GM23248 (cell line): ENCODE data around the gene HERC2. TPM values are rescaled to one million over a fixed set of nuclear protein-coding genes. Genes with fewer than 3 reads are reported as not detected.

Experiments
- DNase-seq: peaks from one replicate; pipeline ENCODE4 v3.0.0-alpha.2; 2015
- H2AFZ ChIP-seq: fragments of 200-600 bp; sonication (generic); 2 replicates; pipeline ENCODE4 v1.6.1; 2016; ENCODE audit warnings: antibody characterized with exemption
- H3F3A ChIP-seq: fragments of 200-600 bp; sonication (generic); 2 replicates; pipeline ENCODE4 v1.6.1; 2016; ENCODE audit warnings: mild to moderate bottlenecking, antibody characterized with exemption, mixed run types; ENCODE audit not compliant: insufficient read depth
- H3K27ac ChIP-seq: fragments of 200-600 bp; sonication (generic); 2 replicates; pipeline ENCODE4 v1.5.1; 2016; ENCODE audit warnings: mild to moderate bottlenecking
- H3K27me3 ChIP-seq: fragments of 200-600 bp; sonication (generic); replicated peaks from 2 replicates; pipeline ENCODE4 v1.6.1; 2016; ENCODE audit warnings: mild to moderate bottlenecking; ENCODE audit not compliant: insufficient read depth
- H3K36me3 ChIP-seq: fragments of 200-600 bp; sonication (generic); 2 replicates; pipeline ENCODE4 v1.6.1; 2016; ENCODE audit warnings: low read depth, mild to moderate bottlenecking
- H3K4me1 ChIP-seq: fragments of 200-600 bp; sonication (generic); 2 replicates; pipeline ENCODE4 v1.6.1; 2016; ENCODE audit warnings: mild to moderate bottlenecking; ENCODE audit not compliant: insufficient read depth
- H3K4me2 ChIP-seq: fragments of 200-600 bp; sonication (generic); one replicate; pipeline ENCODE4 v1.6.1; 2016; ENCODE audit warnings: mild to moderate bottlenecking; ENCODE audit not compliant: unreplicated experiment
- H3K4me3 ChIP-seq: fragments of 200-600 bp; sonication (generic); 2 replicates; pipeline ENCODE4 v1.5.1; 2016; ENCODE audit warnings: mild to moderate bottlenecking
- H3K79me2 ChIP-seq: fragments of 200-600 bp; sonication (generic); 2 replicates; pipeline ENCODE4 v1.6.1; 2016; ENCODE audit warnings: mild to moderate bottlenecking; ENCODE audit not compliant: insufficient read depth
- H3K9ac ChIP-seq: fragments of 200-600 bp; sonication (generic); 2 replicates; pipeline ENCODE4 v1.6.1; 2016; ENCODE audit warnings: mild to moderate bottlenecking
- H3K9me2 ChIP-seq: fragments of 200-600 bp; sonication (generic); 2 replicates; pipeline ENCODE4 v1.6.1; 2016; ENCODE audit warnings: mixed run types, mild to moderate bottlenecking, moderate library complexity; ENCODE audit not compliant: insufficient read depth
- H3K9me3 ChIP-seq: fragments of 200-600 bp; sonication (generic); one replicate; pipeline ENCODE4 v1.6.1; 2017; ENCODE audit warnings: low read depth
- H4K20me1 ChIP-seq: fragments of 200-600 bp; sonication (generic); 2 replicates; pipeline ENCODE4 v1.6.0; 2016; ENCODE audit not compliant: insufficient read depth
- EZH2 ChIP-seq: fragments of 200-600 bp; sonication (generic); IDR thresholded peaks from 2 replicates; pipeline ENCODE4 v1.6.1; 2018; ENCODE audit warnings: antibody characterized with exemption, mild to moderate bottlenecking; ENCODE audit not compliant: insufficient read depth, poor library complexity, severe bottlenecking
- EZH2phosphoT487 ChIP-seq: fragments of 200-600 bp; sonication (generic); IDR thresholded peaks from 2 replicates; pipeline ENCODE4 v1.6.1; 2018; ENCODE audit warnings: antibody characterized with exemption, moderate library complexity, mild to moderate bottlenecking, low read depth; ENCODE audit not compliant: insufficient read depth
- WGBS, 2 experiments: methylation state at CpG; one replicate each; pipeline ENCODE4 v1.1.6; 2015 to 2017; ENCODE audit warnings: low lambda C conversion rate in 2 of 2, low coverage in 1 of 2; ENCODE audit errors: missing lambda C conversion rate in 2 of 2; 5-methylcytosine and 5-hydroxymethylcytosine counted together
- in situ Hi-C: fragments of 300-500 bp; cut with MboI; formaldehyde crosslinking; loops from 2 replicates; pipeline ENCODE4 v1.15.0; 2020
- polyA plus RNA-seq: library from polyadenylated mRNA; unstranded; fragments of >200 nt; fragmentation: Nextera tagmentation; extraction: Ambion mirVana; gene quantifications from 2 replicates; pipeline ENCODE4 v1.2.1, GENCODE V29; 2016
- total RNA-seq: library from RNA; depleted of rRNA; stranded (reverse); fragments of >200 nt; shearing (Covaris generic); gene quantifications from 2 replicates; pipeline ENCODE4 v1.2.3, GENCODE V29; 2014

Gene HERC2
- total and polyA plus RNA-seq, 2 experiments from 2014 or later = 28.7 to 36.6 TPM

DNA sequence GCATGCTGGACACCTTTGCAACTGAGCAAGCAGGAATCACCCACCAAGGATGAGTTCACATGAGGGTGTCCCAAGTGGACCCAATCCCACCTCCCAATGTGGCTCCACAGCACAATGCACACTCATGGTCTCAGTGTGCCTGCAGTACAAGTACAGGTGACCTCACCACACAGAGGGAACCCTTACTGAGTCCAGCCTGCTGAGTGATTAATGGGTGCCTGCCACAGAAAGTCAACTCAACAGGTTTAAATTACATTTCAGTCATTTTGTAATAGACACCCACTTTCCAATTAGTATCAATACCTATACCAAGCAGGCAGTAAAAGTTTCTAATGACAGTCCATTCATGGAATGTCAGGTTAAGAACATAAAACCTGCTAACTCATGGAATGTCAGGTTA lies 59.5 kb downstream of the HERC2 start:
- 0 out of 2 replicates have a peak, but pooled peaks cover 8% of the 10 kb centered on the region for H4K20me1 ChIP-seq
- TF ChIP-seq EZH2phosphoT487 (no peak), EZH2 (no peak)
- no peak for DNase-seq
- peaks cover 9% of the 10 kb centered on the region; the same call in 1 of the 2 replicates for H3K36me3 ChIP-seq
- H3K27ac ChIP-seq = no peak overlapping the region
- no peak overlapping the region for H2AFZ ChIP-seq
- no peak overlapping the region for H3K4me2 ChIP-seq
- in situ Hi-C loops = no loop called here
- no peaks in the 10 kb centered on the region for H3K4me1 ChIP-seq
- no peaks in the 10 kb centered on the region for H3K27me3 ChIP-seq
- H3K79me2 ChIP-seq = peaks cover 68% of the 10 kb centered on the region
- no peak overlapping the region for H3K4me3 ChIP-seq
- no peak overlapping the region for H3K9ac ChIP-seq
- no peaks in the 10 kb centered on the region for H3F3A ChIP-seq
- no peaks in the 10 kb centered on the region for H3K9me2 ChIP-seq
- no peaks in the 10 kb centered on the region for H3K9me3 ChIP-seq

DNA sequence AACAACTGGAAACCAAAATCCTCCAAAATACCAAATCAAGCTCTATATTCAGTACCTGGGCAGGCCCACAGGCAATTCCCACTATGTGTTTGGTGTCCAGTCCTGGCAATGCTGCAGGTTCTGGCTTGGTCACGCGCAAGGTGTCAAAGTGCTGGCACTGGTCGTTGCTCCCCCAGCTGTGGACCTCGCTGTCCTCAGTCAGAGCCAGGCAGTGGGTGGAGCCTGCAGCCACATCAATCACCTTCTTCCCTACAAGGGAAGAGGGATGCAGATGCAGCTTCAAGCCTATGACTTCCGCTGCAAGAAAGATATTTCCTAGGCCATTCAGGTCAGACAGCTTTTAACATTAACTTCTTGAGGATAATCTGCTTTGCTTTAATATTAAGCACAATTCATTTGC lies 61.3 kb downstream of the HERC2 start:
- no peaks in the 10 kb centered on the region for H3K27me3 ChIP-seq
- DNase-seq = no peak
- no peaks in the 10 kb centered on the region for H3K9me3 ChIP-seq
- WGBS, 2 experiments = 67 to 68% methylated on average over 5 of the region's 5 CpGs
- no peaks in the 10 kb centered on the region for H3K9me2 ChIP-seq
- H3K4me1 ChIP-seq = no peaks in the 10 kb centered on the region
- H3K4me3 ChIP-seq = no peak overlapping the region
- H3K79me2 ChIP-seq = peaks cover 79% of the 10 kb centered on the region
- in situ Hi-C loops = no loop called here
- H4K20me1 ChIP-seq = 0 out of 2 replicates have a peak, but pooled peaks cover 8% of the 10 kb centered on the region
- no peak overlapping the region for H3K27ac ChIP-seq
- H2AFZ ChIP-seq = no peak overlapping the region
- no peaks in the 10 kb centered on the region for H3F3A ChIP-seq
- no peak overlapping the region for H3K9ac ChIP-seq
- peaks cover 4% of the 10 kb centered on the region; the same call in 1 of the 2 replicates for H3K36me3 ChIP-seq
- no peak for TF ChIP-seq EZH2
- no peak for TF ChIP-seq EZH2phosphoT487
- H3K4me2 ChIP-seq = no peak overlapping the region

DNA sequence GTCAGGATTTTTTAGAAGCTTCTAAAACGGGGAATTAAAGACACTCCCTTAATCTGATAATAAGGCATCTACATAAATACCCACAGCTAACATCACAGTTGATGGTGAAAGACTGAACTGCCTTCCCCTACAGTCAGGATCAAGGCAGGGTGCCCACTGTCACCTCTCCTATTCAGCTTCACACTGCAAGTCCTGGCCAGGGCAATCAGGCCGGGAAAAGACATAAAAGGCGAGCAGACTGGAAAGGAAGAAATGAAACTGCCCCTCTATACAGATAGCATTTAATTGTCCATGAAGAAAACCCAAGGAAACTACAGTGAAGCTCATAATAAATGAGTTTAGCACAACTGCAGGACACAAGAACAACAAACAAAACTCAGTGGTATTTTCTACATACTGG lies 61.7 kb downstream of the HERC2 start:
- Histone ChIP-seq H3K27me3 (no peaks in the 10 kb centered on the region), H3K27ac (no peak overlapping the region), H3K36me3 (peaks cover 5% of the 10 kb centered on the region; the same call in 1 of the 2 replicates), H3F3A (no peaks in the 10 kb centered on the region), H4K20me1 (0 out of 2 replicates have a peak, but pooled peaks cover 8% of the 10 kb centered on the region), H3K9me2 (no peaks in the 10 kb centered on the region), H2AFZ (no peak overlapping the region), H3K4me1 (no peaks in the 10 kb centered on the region), H3K79me2 (peaks cover 76% of the 10 kb centered on the region), H3K4me2 (no peak overlapping the region), H3K4me3 (no peak overlapping the region), H3K9me3 (no peaks in the 10 kb centered on the region), H3K9ac (no peak overlapping the region)
- in situ Hi-C loops = no loop called here
- WGBS, 2 experiments = 82 to 88% methylated on average over 3 of the region's 3 CpGs
- TF ChIP-seq EZH2 (no peak), EZH2phosphoT487 (no peak)
- no peak for DNase-seq

DNA sequence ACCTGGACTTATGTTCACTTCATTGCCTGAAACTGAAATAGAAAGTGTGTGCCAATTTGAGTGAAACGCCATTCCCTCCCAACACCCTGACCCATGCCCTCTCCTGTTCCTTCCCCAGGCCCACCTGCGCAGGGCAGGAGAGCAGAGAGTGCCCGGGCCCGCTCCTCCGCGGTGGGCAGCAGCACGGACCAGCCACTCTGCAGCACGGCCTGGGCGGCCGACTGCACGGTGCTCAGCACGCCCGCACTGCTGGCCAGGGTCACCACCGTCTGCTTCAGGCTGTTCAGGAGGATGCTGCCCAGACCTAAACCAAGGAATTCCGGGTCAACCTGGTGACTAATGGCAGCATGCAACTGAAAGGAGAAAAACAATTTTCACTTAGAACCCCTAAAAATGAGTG lies 66.0 kb downstream of the HERC2 start:
- no peak for DNase-seq
- no peaks in the 10 kb centered on the region for H3K9me3 ChIP-seq
- H3F3A ChIP-seq = no peaks in the 10 kb centered on the region
- H3K9ac ChIP-seq = no peak overlapping the region
- peaks cover 22% of the 10 kb centered on the region; the same call in 1 of the 2 replicates for H3K36me3 ChIP-seq
- no peak overlapping the region for H2AFZ ChIP-seq
- in situ Hi-C loops = no loop called here
- H3K27me3 ChIP-seq = no peaks in the 10 kb centered on the region
- H3K4me2 ChIP-seq = no peak overlapping the region
- H4K20me1 ChIP-seq = no peaks in the 10 kb centered on the region
- no peaks in the 10 kb centered on the region for H3K9me2 ChIP-seq
- peaks cover 50% of the 10 kb centered on the region for H3K79me2 ChIP-seq
- no peaks in the 10 kb centered on the region for H3K4me1 ChIP-seq
- H3K27ac ChIP-seq = no peak overlapping the region
- no peak overlapping the region for H3K4me3 ChIP-seq
- WGBS, 2 experiments = 93 to 96% methylated on average over 15 of the region's 15 CpGs
- TF ChIP-seq EZH2phosphoT487 (no peak), EZH2 (no peak)

DNA sequence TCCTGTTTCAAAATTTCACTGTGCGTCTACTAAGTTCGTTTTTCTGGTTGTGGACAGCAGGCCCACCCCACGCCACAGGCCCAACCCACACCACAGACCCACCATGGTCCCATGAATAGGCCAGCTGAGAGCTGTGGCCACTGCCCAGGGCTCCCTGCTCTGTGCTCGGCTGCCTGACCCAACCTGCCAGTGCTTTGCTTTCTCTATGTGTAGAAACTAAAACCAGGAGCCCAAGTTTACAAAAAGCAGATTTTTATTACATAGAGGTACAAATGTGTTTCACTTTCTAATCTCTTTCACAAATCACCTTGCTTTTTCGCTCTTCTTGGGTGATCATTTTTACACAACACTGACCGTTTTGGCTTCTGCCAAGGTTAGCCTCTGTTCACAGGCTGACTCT lies 69.1 kb downstream of the HERC2 start:
- Histone ChIP-seq H3K79me2 (peaks cover 21% of the 10 kb centered on the region), H3F3A (no peaks in the 10 kb centered on the region), H2AFZ (no peak overlapping the region), H3K36me3 (peaks cover 30% of the 10 kb centered on the region; the same call in 1 of the 2 replicates), H3K27ac (no peak overlapping the region), H3K9ac (no peak overlapping the region), H3K4me3 (no peak overlapping the region), H3K4me2 (no peak overlapping the region), H3K4me1 (no peaks in the 10 kb centered on the region), H3K9me2 (no peaks in the 10 kb centered on the region), H3K9me3 (no peaks in the 10 kb centered on the region), H3K27me3 (no peaks in the 10 kb centered on the region), H4K20me1 (no peaks in the 10 kb centered on the region)
- in situ Hi-C loops = no loop called here
- no peak for DNase-seq
- TF ChIP-seq EZH2 (no peak), EZH2phosphoT487 (no peak)
- WGBS, 2 experiments = 95 to 97% methylated on average over 6 of the region's 6 CpGs
